DOHH2 (cell line): ENCODE measurements around the gene PLA2G7.
A peak's percentile ranks its signal among the peaks of the same experiment; 100 is the strongest.

Source experiments
- H3F3A ChIP-seq: fragments of 200-600 bp; sonication (generic), shearing (Covaris generic); 2 replicates; pipeline ENCODE4 v1.6.0; 2016; ENCODE audit warnings: antibody characterized with exemption, mild to moderate bottlenecking; ENCODE audit not compliant: control insufficient read depth, insufficient read depth
- H3K27ac ChIP-seq: fragments of 200-600 bp; sonication (generic); 2 replicates; pipeline ENCODE4 v1.5.1; 2014; ENCODE audit warnings: low read depth, mild to moderate bottlenecking, low read length, moderate library complexity
- H3K27me3 ChIP-seq: fragments of 200-600 bp; sonication (generic); 2 replicates; pipeline ENCODE4 v1.6.1; 2014; ENCODE audit warnings: mild to moderate bottlenecking, low read length, mixed read lengths; ENCODE audit not compliant: control insufficient read depth
- H3K36me3 ChIP-seq: fragments of 200-600 bp; sonication (generic); 2 replicates; pipeline ENCODE4 v1.6.1; 2014; ENCODE audit warnings: mild to moderate bottlenecking, low read length, moderate library complexity, mixed read lengths; ENCODE audit not compliant: control insufficient read depth
- H3K4me1 ChIP-seq: fragments of 200-600 bp; sonication (generic); 2 replicates; pipeline ENCODE4 v1.6.1; 2014; ENCODE audit warnings: mild to moderate bottlenecking, low read length, mixed read lengths; ENCODE audit not compliant: control insufficient read depth
- H3K4me2 ChIP-seq: fragments of 200-600 bp; sonication (generic); 2 replicates; pipeline ENCODE4 v1.6.0; 2014; ENCODE audit warnings: mild to moderate bottlenecking, low read length, moderate library complexity
- H3K4me3 ChIP-seq: fragments of 200-600 bp; sonication (generic); 2 replicates; pipeline ENCODE4 v1.5.1; 2014; ENCODE audit warnings: mild to moderate bottlenecking, low read length, mixed read lengths
- H3K79me2 ChIP-seq: fragments of 200-600 bp; sonication (generic); 2 replicates; pipeline ENCODE4 v1.6.1; 2014; ENCODE audit warnings: mild to moderate bottlenecking, low read length, mixed read lengths; ENCODE audit not compliant: control insufficient read depth
- H3K9me2 ChIP-seq: fragments of 200-600 bp; sonication (generic); replicated peaks from 2 replicates; pipeline ENCODE4 v1.6.1; 2014; ENCODE audit warnings: mild to moderate bottlenecking, low read length, mixed read lengths; ENCODE audit not compliant: control insufficient read depth
- H3K9me3 ChIP-seq: fragments of 200-600 bp; sonication (generic); 2 replicates; pipeline ENCODE4 v1.6.1; 2014; ENCODE audit warnings: antibody characterized with exemption, low read length, mixed read lengths; ENCODE audit not compliant: control insufficient read depth, insufficient read depth
- H4K20me1 ChIP-seq: fragments of 200-600 bp; sonication (generic); 2 replicates; pipeline ENCODE4 v1.6.0; 2014; ENCODE audit warnings: low read depth, mild to moderate bottlenecking, antibody characterized with exemption, low read length, moderate library complexity; ENCODE audit not compliant: control insufficient read depth, insufficient read depth
- CTCF ChIP-seq: fragments of 200-600 bp; sonication (generic); IDR thresholded peaks from one replicate; pipeline ENCODE4 v1.5.1; 2014; ENCODE audit warnings: antibody characterized with exemption, mild to moderate bottlenecking, low read depth, low read length; ENCODE audit not compliant: poor library complexity, severe bottlenecking
- EZH2phosphoT487 ChIP-seq: fragments of 200-600 bp; sonication (generic); IDR thresholded peaks from 2 replicates; pipeline ENCODE4 v1.6.1; 2017; ENCODE audit warnings: borderline replicate concordance, mild to moderate bottlenecking, antibody characterized with exemption, low read length, moderate library complexity, mixed read lengths

The PLA2G7 gene

GRCh38 chr6:46684771-46685170 is 50.4 kb downstream of the PLA2G7 start:
- Histone ChIP-seq H3K79me2 (no peaks in the 10 kb centered on the region), H3F3A (no peaks in the 10 kb centered on the region), H3K36me3 (no peaks in the 10 kb centered on the region), H3K4me3 (no peak overlapping the region), H3K4me2 (no peak overlapping the region), H3K27me3 (no peaks in the 10 kb centered on the region), H4K20me1 (no peaks in the 10 kb centered on the region), H3K27ac (no peak overlapping the region), H3K9me2 (no peaks in the 10 kb centered on the region; the same call in 1 of the 2 replicates), H3K9me3 (peaks cover 5% of the 10 kb centered on the region; the same call in 1 of the 2 replicates), H3K4me1 (no peaks in the 10 kb centered on the region)
- TF ChIP-seq EZH2phosphoT487 (no peak), CTCF (no peak)

- Histone ChIP-seq H3K4me1 (peaks cover 45% of the 10 kb centered on the region), H3K27ac (peak overlapping the region; percentile 21; the same call in 1 of the 2 replicates)
- peak; percentile 62 for TF ChIP-seq CTCF
- no peak for TF ChIP-seq EZH2phosphoT487
These were observed 57.9 kb downstream of the PLA2G7 start for GRCh38 chr6:46677314-46677654.

GRCh38 chr6:46676604-46677313 is 58.4 kb downstream of the PLA2G7 start:
- Histone ChIP-seq H3K27ac (peak overlapping the region; percentile 21; the same call in 1 of the 2 replicates), H4K20me1 (no peaks in the 10 kb centered on the region), H3K4me2 (peak overlapping the region; percentile 58), H3K4me3 (peak overlapping the region; percentile 40), H3K36me3 (peaks cover 53% of the 10 kb centered on the region), H3K4me1 (peaks cover 45% of the 10 kb centered on the region), H3K27me3 (no peaks in the 10 kb centered on the region), H3K9me2 (no peaks in the 10 kb centered on the region; the same call in 1 of the 2 replicates), H3K9me3 (no peaks in the 10 kb centered on the region), H3K79me2 (no peaks in the 10 kb centered on the region), H3F3A (no peaks in the 10 kb centered on the region)
- TF ChIP-seq EZH2phosphoT487 = no peak
- no peak for TF ChIP-seq CTCF

More at GRCh38 chr6:46677314-46677654, 57.9 kb downstream of the PLA2G7 start:
- no peaks in the 10 kb centered on the region for H3K79me2 ChIP-seq
- no peaks in the 10 kb centered on the region for H4K20me1 ChIP-seq
- no peaks in the 10 kb centered on the region for H3K9me3 ChIP-seq
- H3K9me2 ChIP-seq = no peaks in the 10 kb centered on the region; the same call in 1 of the 2 replicates
- H3K4me3 ChIP-seq = peak overlapping the region; percentile 40
- peak overlapping the region; percentile 58 for H3K4me2 ChIP-seq
- H3F3A ChIP-seq = no peaks in the 10 kb centered on the region
- no peaks in the 10 kb centered on the region for H3K27me3 ChIP-seq
- H3K36me3 ChIP-seq = peaks cover 49% of the 10 kb centered on the region
